Endometrial microvascular endothelial cells (primary cell): ENCODE results near the gene WEE1. TPM values are rescaled to one million over a fixed set of nuclear protein-coding genes. Genes with fewer than 3 reads are reported as not detected.
"Not testable (repeated sequence)": the region's sequence is repeated elsewhere in the genome, so short reads cannot be mapped to it uniquely, and the experiment has no call there.

Experiments
- in situ Hi-C: cut with HindIII; loops from 2 replicates; pipeline ENCODE4 v1.10.0; 2017; ENCODE audit warnings: low sequenced_read_pairs, low pct_unique_long_range_greater_than_20kb; ENCODE audit errors: inconsistent ontology term
- total RNA-seq: library from RNA; depleted of rRNA; stranded (reverse); fragments of >200 nt; gene quantifications from one replicate; pipeline ENCODE4 v1.2.3, GENCODE V29; 2015; ENCODE audit errors: inconsistent ontology term

WEE1 gene
- total RNA-seq, 1 donor from 2014 or later = 41.0 TPM

DNA sequence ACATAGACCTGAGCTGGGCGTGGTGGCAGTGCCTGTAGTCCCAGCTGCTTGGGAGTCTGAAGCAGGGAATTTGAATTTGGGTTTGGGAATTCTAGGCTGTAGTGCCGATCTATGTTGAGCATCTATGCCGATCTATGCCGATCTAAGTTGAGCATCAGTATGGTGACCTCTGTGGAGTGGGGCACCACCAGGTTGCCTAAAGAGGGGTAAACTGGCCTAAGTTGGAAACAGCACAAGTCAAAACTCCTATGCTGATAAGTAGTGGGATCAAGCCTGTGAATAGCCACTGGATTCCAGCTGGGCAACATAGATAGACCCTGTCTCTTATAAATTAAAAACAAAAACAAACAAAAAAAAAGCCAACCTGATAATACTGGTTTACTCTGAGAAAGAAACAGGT lies 7.4 kb downstream of the WEE1 start:
- in situ Hi-C loops = no loop called here

DNA sequence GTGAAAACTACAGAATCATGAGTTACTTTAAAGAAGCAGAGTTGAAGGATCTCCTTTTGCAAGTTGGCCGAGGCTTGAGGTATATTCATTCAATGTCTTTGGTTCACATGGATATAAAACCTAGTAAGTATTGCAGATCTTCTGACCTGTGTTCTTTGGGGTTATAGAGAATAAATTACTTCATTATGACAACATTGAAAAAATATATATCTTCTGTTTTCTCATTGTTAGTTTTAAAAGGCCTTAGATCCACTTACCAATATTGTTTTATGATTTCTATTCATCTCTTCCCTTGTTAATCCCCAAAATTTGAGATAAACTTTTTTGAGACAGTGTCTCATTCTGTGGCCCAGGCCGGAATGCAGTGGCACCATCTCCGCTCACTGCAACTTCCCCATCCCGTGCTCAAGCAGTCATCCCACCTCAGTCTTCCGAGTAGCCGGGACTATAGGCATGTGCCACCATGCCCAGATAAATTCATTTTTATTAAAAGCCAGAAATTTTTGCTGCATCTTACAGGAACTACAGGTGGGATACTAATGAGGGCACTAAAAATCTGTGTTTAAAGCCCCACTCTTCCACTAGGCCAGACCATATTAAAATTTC lies 8.2 kb downstream of the WEE1 start:
- in situ Hi-C loops = no loop called here

DNA sequence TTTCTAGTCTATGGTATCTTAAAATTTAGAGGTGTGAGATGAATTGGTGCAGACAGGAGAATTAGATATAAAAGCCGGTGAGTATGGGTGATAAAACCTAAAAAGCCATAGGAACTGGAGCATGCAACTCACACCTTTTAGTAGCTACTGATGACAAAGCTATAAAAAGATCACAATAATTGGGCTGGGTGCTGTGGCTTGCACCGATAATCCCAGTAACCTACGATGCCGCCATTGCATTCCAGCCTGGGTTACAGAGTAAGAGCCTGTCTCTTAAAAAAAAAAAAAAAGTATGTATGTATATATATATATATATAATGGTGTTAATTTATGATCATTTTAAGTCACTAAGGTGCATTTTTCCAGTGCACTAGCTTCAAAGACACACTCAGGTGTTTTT lies 17.2 kb downstream of the WEE1 start:
- in situ Hi-C loops = no loop called here

DNA sequence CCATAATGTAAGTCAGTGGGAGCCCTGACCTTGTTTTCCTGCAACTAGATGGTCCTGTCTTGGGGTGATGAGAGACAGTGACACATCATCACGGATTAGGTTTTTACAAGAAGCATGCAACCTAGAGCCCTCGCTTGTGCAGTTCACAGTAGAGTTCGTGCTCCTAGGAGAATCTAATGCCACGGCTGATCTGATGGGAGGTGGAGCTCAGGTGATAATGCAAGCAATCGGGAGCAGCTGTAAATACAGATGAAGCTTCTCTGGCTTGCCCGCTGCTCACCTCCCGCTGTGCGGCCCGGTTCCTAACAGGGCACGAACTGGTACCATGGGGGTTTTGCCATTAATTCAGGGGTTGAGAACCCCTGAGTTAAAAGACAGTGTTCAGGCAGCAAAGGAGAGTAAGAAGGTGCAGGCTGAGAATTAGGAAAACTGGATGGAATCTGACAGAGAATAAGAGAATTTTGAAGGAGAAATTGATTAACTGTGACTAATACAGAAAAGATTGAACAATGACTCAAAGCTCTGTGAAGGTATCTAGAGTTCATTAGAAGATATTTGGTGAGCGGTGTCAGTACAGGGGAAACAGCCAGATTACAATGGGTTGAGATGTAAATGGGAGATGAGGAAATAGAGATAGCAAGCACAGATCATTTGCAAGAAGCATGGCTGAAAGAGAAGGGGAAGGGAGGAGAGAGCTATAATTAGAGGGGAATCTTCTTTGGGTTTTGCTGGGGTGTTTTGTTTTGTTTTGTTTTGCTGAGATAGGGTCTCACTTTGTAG lies 21.0 kb downstream of the WEE1 start:
- in situ Hi-C loops = no loop called here

DNA sequence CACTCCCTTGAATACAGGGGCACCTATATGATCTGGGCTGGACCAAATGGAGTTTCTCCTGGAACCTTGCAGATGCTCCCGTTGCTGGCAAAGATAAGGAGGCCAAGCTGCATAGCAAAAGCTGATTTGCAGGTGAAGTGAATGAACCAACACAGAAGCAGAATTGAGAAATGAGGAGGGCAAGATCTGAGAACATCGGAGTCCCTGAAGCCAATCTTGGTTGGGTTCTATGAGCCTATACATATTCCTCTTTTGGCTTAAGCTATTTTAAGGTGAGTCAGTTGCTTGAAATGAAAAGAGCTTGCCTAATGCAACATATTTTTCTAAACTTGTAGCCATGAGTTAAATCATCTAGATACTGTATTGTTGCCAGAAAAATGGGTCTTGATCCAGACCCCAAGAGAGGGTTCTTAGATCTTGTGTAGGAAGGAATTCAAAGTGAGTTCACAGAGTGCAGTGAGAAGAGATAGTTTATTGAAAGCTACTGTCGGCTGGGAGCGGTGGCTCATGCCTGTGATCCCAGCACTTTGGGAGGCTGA lies 23.5 kb downstream of the WEE1 start:
- in situ Hi-C loops = no loop called here

DNA sequence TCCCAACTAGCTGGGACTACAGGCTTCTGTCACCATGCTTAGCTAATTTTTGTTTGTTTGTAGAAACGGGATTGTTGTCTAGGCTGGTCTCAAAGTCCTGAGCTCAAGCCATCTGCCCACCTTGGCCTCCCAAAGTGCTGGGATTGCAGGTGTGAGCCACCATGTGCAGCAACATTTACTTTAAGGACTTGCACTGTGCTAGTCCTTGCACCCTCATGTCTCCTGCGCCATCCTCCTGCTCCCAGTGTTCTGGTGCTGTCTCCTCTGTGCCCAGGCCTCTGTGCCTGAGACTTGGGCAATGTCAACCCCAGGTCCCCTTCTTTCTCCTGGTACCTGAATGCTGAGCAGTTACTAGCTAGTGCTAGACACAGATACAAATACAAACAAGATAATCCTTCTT lies 26.7 kb downstream of the WEE1 start:
- in situ Hi-C loops = no loop called here

DNA sequence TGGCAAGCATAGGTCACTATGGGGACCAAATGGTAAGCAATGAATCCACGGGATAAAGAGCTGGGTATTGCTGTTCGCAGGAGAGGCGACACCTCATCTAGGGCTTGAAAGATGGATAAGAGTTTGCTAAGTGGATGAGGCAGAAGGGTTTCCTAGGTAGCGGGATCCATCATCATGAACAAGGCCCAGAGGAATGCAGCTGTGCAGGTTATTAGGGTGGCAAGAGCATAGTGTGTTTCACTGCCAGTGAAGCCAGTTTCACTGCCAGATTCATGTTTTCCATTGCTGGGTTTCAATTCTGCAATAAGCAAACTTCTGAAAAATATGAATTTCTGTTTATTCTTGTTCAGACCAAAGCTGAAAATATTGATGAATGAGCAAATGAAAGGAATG lies 27.2 kb downstream of the WEE1 start:
- in situ Hi-C loops = no loop called here

DNA sequence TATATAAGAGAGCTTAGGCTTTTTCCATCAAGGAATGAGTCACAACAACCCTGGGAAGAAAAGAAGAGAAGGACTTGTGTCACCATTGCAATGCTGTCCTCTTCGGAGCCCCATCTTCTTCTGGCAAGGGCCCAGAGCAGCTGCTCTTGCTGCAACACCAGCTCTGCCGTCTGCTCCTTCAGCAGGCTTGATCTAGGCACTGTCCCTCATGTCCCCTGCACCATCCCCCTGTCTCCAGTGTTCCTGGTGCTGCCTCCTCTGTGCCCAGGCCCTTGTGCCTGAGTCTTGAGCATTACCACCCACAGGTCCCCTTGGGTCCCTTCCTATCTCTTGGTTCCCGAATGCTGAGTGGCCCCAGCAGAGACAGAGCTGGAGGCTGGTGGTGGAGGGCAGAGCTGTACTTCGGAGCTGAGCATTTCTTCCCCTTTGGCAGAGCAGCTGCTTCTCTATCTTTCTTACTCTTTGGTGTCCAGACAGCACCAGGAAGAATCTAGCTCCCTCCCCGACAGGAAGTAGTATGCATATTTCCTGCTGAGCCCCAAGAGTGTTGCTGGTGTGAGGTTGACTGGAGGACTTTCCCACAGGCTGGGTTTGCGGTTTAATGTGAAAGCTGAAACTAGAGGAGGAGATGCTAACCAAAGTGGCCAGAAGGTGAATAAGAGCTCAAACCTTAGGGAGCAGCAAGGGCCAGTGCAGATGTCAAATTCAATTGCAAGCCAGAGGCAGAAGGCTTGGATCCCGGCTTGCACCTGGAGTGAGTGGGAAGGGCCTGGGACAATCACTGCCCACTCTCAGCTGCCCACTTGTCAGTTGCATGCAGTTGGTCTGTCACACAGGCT lies 27.8 kb downstream of the WEE1 start:
- in situ Hi-C loops = no loop called here

DNA sequence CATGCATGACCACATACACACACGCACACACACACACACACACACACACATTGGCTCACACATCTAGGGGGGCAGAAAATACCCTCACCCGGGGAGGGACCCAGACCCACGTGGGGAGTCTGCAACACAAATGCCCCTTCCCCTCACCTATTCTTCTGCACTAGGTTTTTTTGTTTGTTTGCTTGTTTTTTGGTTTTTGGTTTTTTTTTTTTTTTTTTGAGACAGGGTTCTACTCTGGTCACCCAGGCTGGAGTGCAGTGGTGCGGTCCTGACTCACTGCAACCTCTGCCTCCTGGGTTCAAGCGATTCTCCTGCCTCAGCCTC lies 28.4 kb downstream of the WEE1 start:
- in situ Hi-C loops = no loop called here

DNA sequence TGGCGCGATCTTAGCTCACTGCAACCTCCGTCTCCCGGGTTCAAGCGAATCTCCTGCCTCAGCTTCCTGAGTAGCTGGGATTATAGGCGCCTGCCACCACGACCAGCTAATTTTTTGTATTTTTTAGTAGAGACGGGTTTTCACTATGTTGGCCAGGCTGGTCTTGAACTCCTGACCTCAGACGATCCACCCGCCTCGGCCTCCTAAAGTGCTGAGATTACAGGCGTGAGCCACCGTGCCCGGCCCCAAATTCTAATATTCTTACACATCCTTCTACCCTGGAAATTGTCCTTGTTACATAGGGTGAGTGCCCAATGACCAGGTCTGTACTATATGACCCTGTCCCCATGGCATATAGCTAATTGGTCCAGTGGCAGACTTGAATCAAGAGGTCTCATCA lies 29.7 kb downstream of the WEE1 start:
- in situ Hi-C loops = not testable (repeated sequence)

DNA sequence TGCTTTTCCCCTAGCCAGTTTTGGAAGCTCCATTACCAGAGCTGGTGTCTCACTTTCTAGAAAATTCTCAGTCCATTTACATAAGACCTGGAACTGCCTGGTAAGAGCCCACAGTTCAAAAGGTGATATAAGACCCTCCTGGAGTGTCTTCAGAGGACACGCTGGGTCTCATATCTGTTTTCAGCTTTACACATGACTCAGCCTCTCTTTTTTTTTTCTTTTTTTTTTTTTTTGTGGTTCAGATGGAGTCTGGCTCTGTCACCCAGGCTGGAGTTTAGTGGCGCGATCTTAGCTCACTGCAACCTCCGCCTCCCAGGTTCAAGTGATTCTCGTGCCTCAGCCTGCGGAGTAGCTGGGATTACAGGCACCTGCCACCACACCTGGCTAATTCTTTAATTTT lies 30.7 kb downstream of the WEE1 start:
- in situ Hi-C loops = no loop called here

DNA sequence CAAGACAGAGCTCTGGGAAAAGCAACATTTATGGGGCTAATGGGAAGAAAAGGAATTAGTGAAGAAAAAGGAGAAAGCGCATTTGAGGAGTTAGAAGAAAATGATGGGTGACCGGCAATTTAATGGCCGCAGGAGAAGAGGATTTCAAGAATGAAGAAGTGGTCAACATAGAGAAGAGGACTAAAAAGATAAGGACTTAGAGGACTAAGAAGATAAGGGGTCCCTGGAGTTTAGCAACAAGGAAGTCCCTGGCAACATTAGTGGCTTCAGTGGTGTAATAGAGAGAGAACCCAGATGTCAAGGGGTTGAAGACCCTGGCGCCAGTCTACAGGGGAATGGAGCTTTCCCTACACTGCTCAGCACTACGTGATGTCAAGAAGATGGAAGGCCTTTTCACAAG lies 32.3 kb downstream of the WEE1 start:
- in situ Hi-C loops = no loop called here

DNA sequence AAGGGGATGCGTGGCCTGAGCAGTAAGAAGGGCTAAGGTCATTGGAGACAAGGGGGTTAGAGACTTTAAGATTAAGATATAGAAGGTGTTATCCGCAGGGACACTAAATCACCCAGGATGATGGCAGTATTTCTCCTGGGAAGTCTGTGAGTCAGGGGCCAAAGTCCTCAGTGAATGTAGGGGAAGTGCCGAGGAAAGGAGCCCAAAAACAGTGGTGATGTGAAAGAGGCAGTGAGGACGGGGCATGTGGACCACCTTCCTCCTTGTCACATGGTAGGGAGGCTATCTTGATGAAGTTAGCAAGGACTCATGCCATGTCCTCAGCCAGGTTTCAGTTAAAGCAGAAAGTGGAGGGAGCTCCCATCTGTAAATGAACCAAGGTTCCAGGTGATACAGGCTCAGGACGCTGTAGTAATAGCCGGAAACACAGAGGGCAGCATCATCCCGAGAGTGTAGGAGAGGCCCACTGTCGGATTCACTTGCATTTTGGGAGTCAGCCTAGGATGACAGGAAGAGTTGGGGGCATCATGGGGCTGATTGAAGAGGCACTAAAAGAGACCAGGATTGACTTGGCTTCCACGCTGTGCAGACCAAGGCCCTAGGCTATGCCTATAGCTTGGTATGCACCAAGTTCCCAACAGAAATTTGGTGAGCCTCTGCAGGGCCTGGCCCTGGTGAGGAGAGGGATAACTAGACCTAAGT lies 33.5 kb downstream of the WEE1 start:
- in situ Hi-C loops = no loop called here

DNA sequence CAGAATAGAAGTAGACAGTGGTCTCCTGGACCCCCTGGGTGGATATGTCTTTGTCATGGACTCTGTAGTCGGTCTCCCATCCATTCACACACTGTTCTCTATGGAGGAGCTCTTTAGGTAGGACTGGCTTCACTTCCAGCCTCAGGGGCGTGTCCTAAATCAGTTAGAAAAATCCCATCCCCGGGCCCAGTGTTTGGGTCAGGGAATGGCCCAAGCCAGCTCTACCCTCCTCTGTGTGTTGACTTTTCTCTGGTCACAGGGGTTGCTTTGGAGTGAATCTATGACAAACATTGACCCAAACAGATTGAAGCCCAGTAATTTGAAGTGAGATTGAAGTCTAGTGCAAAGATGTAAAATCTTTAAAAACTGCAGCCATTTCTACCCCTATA lies 34.0 kb downstream of the WEE1 start:
- in situ Hi-C loops = no loop called here

DNA sequence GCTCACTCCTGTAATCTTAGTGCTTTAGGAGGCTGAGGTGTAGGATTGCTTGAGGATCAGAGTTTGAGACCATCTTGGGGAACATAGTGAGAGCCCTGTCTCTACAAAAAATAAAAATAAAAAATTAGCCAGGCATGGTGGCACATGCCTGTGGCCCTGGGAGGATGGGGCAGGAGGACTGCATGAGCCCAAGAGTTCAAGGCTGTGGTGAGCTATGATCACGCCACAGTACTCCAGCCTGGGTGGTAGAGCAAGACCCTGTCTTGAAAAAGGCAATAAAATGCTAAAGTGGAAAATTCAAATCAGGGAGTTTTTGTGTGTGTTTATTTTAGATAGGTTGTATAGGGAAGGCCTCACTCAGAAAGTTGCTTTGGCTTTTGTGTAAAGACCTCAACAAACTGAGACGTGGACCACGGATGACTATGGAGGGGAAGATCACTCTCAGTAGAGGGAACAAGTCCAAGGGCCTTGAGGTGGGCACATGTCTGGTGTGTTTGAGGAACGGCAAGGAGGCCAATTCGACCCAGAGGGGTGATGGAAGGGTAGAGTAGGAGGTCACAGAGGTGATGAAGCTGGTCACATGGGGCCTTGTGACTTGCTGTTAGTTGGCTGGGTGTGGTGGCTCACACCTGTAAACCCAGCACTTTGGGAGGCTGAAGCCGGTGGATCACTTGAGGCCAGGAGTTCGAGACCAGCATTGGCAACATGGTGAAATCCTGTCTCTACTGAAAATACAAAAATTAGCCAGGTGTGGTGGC lies 35.7 kb downstream of the WEE1 start:
- in situ Hi-C loops = no loop called here

DNA sequence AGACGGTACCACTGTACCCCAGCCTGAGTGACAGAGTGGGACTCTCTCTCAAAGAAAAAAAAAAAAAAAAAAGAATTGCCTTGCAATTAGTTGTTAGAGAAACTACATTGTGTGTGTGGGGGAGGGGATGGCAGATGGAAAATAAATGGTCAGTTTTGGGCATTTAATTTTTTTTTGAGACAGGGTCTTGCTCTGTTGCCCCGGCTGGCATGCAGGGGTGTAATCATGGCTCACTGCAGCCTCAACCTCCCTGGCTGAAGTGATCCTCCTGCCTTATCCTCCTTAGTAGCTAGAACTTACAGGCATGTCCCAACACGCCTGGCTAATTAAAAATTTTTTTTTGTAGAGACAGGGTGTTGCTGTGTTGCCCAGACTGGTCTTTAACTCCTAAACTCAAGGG lies 36.4 kb downstream of the WEE1 start:
- in situ Hi-C loops = no loop called here

DNA sequence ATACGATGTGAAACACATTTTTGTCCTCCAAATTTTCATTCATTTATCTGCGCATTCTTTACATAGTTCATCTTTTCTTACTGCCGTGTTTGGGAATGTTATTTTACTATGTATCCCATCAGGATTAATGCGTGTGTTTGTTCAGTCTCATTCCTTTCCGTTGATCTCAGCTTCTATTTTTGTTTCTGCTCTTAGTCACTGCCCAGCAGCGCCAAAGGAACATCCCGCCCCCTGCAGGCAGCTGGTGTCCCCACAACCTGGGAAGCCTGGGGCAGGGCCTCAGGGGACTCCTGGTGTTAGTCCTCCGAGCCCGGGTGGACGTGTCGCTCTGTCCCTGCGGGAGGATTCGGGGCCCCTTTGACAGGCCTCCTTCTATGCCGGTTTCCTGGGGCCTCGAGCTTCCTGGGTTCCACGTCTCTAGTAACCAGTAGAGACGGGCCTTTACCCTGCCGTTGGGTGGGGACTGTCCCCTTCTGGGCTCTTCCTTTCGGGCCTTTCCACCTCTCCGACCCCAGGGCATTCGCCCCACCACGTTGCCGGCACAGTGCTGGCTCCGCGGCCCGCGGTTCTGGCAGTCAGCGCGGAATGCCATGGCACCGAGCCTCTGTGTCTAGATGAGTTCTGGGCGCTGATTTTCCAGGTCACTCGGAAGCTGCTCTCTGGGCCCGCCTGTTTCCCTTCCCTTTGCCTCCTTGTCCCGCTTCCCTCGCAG lies 39.8 kb downstream of the WEE1 start:
- in situ Hi-C loops = no loop called here
